Body of pancreas (tissue), 4 donors: ENCODE measurements around the gene PKP4. TPM values are rescaled to one million over a fixed set of nuclear protein-coding genes. Genes with fewer than 3 reads are reported as not detected.
A peak's percentile ranks its signal among the peaks of the same experiment; 100 is the strongest.

Experiments used
- ATAC-seq: fragments of 150-250 bp; one replicate; pipeline ENCODE4 v1.9.1; 2016
- DNase-seq, 4 donors: peaks; one replicate each; pipeline ENCODE4 v3.0.0-alpha.2; 2019
- H3K27ac ChIP-seq, 4 donors: fragments of 200-600 bp; sonication (generic); 1 replicate in 3 of 4; 2 replicates in 1 of 4; pipeline versions ENCODE4 v1.5.1 to v1.6.1; 2016 to 2019; ENCODE audit warnings: mild to moderate bottlenecking in 1 of 4, mixed read lengths in 1 of 4, moderate library complexity in 1 of 4
- H3K27me3 ChIP-seq, 2 donors: fragments of 200-600 bp; sonication (generic); one replicate each; pipeline ENCODE4 v1.6.0; 2016; ENCODE audit warnings: mild to moderate bottlenecking in 1 of 2
- H3K36me3 ChIP-seq, 2 donors: fragments of 200-600 bp; sonication (generic); replicated peaks in 1 of 2; 2 replicates each; pipeline ENCODE4 v1.5.1; 2016; ENCODE audit warnings: low read depth in 2 of 2; ENCODE audit not compliant: insufficient read depth in 1 of 2
- H3K4me1 ChIP-seq: fragments of 200-600 bp; sonication (generic); one replicate; pipeline ENCODE4 v1.6.0; 2016
- H3K4me3 ChIP-seq, 2 donors: fragments of 200-600 bp; sonication (generic); 1 replicate in 1 of 2; 2 replicates in 1 of 2; pipeline ENCODE4 v1.5.1; 2016 to 2019
- H3K9me3 ChIP-seq, 3 donors: fragments of 200-600 bp; sonication (generic); 1 replicate in 2 of 3; 2 replicates in 1 of 3; pipeline ENCODE4 v1.5.1; 2016
- CTCF ChIP-seq, 7 experiments: fragments of 450-650 bp in 4 of 7; fragments of 200-600 bp in 3 of 7; sonication (generic) in 3 of 7; IDR thresholded peaks; one replicate each; pipeline ENCODE4 v1.5.1; 2016 to 2019; ENCODE audit warnings: antibody characterized with exemption in 7 of 7
- POLR2A ChIP-seq, 3 donors: fragments of 450-650 bp; IDR thresholded peaks; one replicate each; pipeline ENCODE4 v1.6.1; 2016; ENCODE audit warnings: antibody characterized with exemption in 3 of 3, mild to moderate bottlenecking in 2 of 3
- WGBS, 2 donors: methylation state at CpG; one replicate each; pipeline ENCODE4 v1.1.5; 2017; 5-methylcytosine and 5-hydroxymethylcytosine counted together
- intact Hi-C: fragments of 100-400 bp; cut with DNase I; formaldehyde crosslinking; loops from one replicate; pipeline ENCODE4 v1.15.1; 2023
- total RNA-seq, 2 donors: library from RNA; depleted of rRNA; stranded (reverse); fragments of >200 nt; gene quantifications; one replicate each; pipeline ENCODE4 v1.1.0, GENCODE V29; 2016

Gene PKP4
- total RNA-seq, 2 donors from 2014 or later = 36.3 to 50.1 TPM

DNA sequence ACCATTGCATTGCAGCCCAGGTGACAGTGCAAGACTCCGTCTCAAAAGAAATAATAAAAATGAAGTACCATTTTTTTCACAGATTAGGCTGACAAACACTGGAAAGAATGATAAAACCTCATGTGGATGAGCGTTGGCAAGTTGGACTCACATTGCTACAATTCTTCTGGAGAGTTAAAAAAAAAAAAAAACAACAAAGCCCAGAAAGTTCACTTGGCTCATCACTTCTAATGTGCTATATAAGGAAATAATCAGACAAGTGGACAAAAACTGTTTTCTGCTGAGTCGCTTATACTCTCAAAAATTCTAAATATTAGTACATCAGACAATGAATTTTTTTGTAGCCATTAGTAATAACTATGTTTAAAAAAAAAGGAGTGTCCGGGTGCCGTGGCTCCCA, 38.4 kb downstream of the PKP4 start:
- WGBS, 2 donors = 94 to 98% methylated on average over 5 of the region's 5 CpGs
- H3K27ac ChIP-seq = no peak overlapping the region
- no peak for ATAC-seq

GRCh38 chr2:158496986-158497385, 40.2 kb downstream of the PKP4 start:
- DNase-seq (no peak), ATAC-seq (no peak)
- WGBS, 2 donors = 36 to 40% methylated on average over 3 of the region's 3 CpGs
- intact Hi-C loops = no loop called here
- no peaks in the 10 kb centered on the region for H3K27me3 ChIP-seq
- no peak overlapping the region for H3K4me3 ChIP-seq
- no peak for TF ChIP-seq POLR2A (IDR thresholded peaks at IDR 0.05)
- no peak for TF ChIP-seq CTCF (IDR thresholded peaks at IDR 0.05)
- H3K27ac ChIP-seq = peak overlapping the region; percentile 11 to 65 (median 48)
- peaks cover 42% of the 10 kb centered on the region for H3K4me1 ChIP-seq
- H3K36me3 ChIP-seq = no peaks in the 10 kb centered on the region
- H3K9me3 ChIP-seq = no peaks in the 10 kb centered on the region

More for the DNA sequence above, 38.4 kb downstream of the PKP4 start:
- Histone ChIP-seq H3K4me3 (no peak overlapping the region), H3K4me1 (peaks cover 27% of the 10 kb centered on the region), H3K27me3 (no peaks in the 10 kb centered on the region), H3K9me3 (no peaks in the 10 kb centered on the region), H3K36me3 (no peaks in the 10 kb centered on the region)
- no peak for TF ChIP-seq POLR2A (IDR thresholded peaks at IDR 0.05)
- TF ChIP-seq CTCF (IDR thresholded peaks at IDR 0.05) = no peak
- intact Hi-C loops = no loop called here
- no peak for DNase-seq

GRCh38 chr2:158497486-158497885, 40.7 kb downstream of the PKP4 start:
- intact Hi-C loops = no loop called here
- Histone ChIP-seq H3K27me3 (no peaks in the 10 kb centered on the region), H3K27ac (peak overlapping the region; percentile 11 to 65 (median 48)), H3K4me1 (peaks cover 42% of the 10 kb centered on the region), H3K36me3 (no peaks in the 10 kb centered on the region), H3K4me3 (no peak overlapping the region), H3K9me3 (no peaks in the 10 kb centered on the region)
- WGBS, 2 donors = 20 to 22% methylated on average over 1 of the region's 1 CpG
- no peak for DNase-seq
- TF ChIP-seq POLR2A (IDR thresholded peaks at IDR 0.05) = no peak
- peak; percentile 91 for ATAC-seq

DNA sequence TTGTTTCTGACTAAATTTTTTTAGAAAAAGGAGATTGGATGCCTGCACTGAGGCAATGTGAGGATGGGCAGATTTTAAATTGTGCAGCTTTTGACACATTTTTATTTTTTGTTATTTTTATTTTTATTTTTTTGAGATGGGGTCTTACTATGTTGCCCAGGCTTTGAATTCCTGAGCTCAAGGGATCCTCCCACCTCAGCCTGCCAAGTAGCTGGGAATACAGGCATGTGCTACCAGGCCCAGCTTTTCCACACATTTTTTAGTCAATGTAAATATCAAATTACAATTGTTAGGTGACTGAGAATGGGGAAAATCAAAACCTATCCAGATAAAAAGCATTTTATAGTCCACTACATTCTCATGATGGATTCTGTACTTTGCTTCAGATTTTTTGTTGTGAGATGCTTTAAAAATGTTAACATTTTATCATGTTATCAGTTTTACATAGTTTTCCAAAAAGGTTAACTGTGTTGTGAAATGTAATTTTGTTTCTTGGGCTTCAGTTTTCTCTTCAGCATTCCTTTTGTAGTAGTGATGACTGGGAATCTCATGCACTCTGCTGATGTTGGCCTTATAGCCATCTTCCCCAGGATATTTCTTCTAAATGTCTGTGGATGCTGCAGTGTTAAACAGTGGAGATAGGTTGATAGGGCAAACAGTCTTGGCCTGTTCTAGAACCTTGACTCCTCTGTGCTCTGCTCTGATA, 41.4 kb downstream of the PKP4 start:
- peak in 2 of 4 donors; percentile 30 to 58 for DNase-seq
- no peak for ATAC-seq
- no peaks in the 10 kb centered on the region for H3K36me3 ChIP-seq
- TF ChIP-seq CTCF (IDR thresholded peaks at IDR 0.05) (no peak), POLR2A (IDR thresholded peaks at IDR 0.05) (no peak)
- H3K27ac ChIP-seq = peak overlapping the region in 2 of 4 donors; percentile 52 to 65
- intact Hi-C loops = no loop called here
- H3K4me1 ChIP-seq = peaks cover 50% of the 10 kb centered on the region
- H3K9me3 ChIP-seq = no peaks in the 10 kb centered on the region
- no peaks in the 10 kb centered on the region for H3K27me3 ChIP-seq
- no peak overlapping the region for H3K4me3 ChIP-seq

DNA sequence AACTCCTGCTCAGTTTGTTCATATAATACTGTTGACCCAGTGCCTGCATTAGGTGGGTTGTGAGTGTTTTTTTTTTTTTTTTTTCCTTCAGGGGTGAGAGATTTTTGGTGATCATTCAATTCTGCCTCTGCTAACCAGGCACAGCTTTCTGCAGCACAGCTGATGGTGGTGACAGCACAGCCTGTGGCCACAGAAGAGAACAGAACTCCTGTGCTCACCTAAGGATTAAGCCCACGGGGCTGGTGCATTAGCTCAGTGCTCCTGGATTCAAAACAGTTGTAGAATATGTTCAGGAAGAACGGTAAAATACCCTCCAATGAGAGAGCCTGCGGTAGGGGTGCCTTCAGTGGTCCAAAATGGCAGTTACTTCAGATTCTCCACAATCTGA, 42.0 kb downstream of the PKP4 start:
- no peaks in the 10 kb centered on the region for H3K36me3 ChIP-seq
- no peak overlapping the region for H3K27ac ChIP-seq
- WGBS, 2 donors = 96 to 98% methylated on average over 3 of the region's 3 CpGs
- no peaks in the 10 kb centered on the region for H3K27me3 ChIP-seq
- peaks cover 50% of the 10 kb centered on the region for H3K4me1 ChIP-seq
- H3K9me3 ChIP-seq = no peaks in the 10 kb centered on the region
- intact Hi-C loops = no loop called here
- DNase-seq = no peak
- no peak overlapping the region for H3K4me3 ChIP-seq
- no peak for ATAC-seq
- TF ChIP-seq POLR2A (IDR thresholded peaks at IDR 0.05) (no peak), CTCF (IDR thresholded peaks at IDR 0.05) (no peak)
